GM21576 (cell line): ENCODE results near the gene ATP11A.

Experiments
- ATAC-seq: cut with Tn5 transposase; IDR thresholded peaks from one replicate; pipeline ENCODE4 v1.9.1; 2021; ENCODE audit warnings: mild to moderate bottlenecking, moderate library complexity; ENCODE audit not compliant: unreplicated experiment

ATP11A gene

DNA sequence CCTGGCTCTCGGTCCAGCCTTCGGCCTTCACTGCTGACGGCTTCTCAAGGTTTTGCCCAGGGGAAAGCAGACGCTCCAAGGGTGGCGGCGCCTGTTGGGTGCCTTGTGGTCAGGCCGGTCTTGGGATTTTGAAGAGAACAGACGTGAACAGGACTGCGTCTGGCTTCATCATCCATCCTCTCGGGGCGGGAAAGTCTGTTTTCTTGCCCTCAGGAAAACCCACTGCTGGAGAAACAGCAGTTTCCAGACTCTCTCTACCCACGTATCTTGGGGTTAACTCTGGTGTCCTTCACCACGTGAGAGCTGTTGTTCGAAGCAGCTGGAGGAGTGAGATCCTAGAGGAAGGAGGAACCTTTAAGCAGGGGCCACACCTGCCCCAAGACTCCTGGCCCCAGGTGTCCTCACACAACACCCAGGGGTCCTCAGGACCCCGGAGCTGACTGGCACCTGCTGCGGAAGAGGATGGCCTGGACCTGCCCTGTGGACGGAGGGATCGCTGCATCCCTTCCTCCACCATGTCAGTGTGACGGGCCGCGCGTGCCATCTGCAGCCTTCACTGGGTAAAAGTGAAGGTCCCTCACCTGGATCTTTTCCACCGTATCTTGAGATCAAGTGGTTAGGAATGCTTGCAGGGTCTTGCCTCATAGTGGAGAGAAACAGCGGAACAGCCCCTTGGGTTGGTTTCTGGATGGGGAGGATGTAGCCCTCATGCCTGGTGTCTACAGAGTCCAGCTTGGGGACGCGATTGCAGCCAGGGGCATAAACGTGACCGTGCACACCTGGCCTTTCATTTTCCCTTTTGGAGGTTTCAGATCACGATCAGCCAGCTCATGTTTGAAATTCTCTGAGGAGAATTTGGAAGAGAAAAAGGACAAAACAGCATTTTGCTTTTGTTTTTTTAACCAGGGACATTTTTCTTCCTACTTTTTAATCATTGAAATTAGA lies 209.7 kb downstream of the ATP11A start:
- no peak for ATAC-seq

GRCh38 chr13:112900226-112900600 lies 210.4 kb downstream of the ATP11A start:
- ATAC-seq: no peak

- no peak for ATAC-seq
Measured at GRCh38 chr13:112900691-112901091, 210.9 kb downstream of the ATP11A start.

DNA sequence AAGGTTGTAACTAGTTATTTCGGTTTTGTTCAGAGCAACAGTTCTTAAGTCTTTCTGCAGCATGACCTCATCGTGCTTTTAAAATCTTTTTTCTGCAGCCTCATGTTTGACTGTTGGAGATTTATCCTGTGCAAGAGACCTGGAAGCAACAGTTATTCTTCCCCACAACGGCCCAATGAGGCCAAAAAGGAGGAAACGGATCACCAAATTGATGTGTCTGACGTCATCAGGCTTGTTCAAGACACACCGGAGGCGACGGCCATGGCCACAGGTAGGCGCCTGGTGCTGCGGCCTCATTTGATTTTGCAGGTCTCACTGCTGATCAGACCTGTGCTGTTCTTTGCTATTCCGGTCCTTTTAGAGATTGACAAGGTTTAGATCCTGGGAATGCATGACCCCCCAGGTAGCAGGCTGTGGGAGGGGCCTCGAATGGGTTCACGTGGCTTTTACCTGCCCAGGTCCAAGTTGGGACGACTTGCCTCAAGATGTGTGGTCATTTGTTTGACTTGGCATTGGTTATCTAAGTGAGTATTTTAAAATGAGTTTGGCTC lies 212.3 kb downstream of the ATP11A start:
- ATAC-seq: no peak

DNA sequence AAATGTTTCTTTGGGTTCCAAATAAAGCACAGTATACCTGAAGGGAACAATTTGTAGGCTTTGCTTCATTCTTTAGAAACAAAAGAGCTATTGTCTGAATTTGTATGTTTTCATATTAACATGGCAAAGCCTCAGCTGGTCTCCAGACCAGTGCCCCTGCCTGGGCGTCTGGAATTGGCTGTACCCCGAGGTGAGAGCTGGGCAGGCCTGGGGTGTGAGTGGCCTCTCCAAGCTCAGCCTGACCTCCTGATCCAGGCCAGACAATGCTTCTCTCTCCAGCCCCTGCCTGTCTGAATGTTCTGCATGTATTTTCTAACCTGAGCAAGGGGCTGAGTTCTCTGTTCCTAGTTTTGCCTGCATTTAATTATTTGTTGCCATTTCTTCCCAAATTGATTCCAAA lies 212.8 kb downstream of the ATP11A start:
- ATAC-seq: no peak

DNA sequence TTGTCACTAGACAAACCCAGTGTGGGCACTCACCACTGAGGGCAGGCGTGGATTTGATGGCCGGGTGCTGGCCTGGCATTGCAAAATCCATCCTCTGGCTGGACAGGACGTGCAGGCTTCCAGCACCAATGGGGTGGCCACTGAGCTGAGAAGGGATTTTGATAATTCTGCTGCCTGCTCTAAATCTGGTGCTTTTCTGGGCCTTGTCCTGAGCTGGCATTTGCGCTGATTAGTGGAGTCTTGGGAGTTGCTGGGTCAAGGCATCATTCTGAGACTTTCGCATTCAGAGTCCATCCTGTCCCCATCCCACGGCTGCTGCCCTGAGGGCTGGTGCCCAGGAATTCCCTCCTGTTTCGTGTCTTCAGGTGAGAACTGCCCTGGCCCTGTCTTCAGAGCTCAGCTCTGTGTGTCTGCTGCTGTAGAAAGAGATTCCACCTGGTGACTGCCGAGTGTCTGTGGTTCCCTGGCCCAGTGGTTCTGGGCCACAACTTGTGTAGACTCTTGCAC lies 213.3 kb downstream of the ATP11A start:
- no peak for ATAC-seq

GRCh38 chr13:112903606-112904195 lies 213.9 kb downstream of the ATP11A start:
- no peak for ATAC-seq

DNA sequence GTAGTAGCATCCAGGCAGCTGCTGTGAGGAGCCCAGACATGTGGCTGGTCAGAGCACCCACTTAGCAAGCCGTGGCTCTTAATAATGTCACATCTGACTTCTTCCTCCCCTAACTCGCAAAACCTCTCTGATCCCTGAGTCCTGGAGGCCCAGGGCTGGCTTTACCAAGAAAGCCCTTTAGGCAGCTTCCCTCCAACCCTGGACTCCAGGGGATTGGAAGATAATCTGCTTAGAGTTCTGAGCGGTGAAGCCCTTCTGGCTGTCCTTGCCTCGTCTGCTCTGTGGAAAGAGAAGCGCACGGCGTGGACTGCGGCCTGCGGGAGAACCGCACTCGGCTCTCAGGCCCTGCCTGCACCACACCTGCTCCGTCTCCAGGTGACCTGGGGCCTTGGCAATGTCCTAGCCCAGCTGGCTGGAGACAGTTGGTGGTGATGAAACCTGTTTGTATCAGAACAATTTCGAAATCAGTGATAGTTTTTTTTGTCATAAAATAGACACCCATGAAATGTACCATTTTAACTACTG lies 214.7 kb downstream of the ATP11A start:
- ATAC-seq: no peak

DNA sequence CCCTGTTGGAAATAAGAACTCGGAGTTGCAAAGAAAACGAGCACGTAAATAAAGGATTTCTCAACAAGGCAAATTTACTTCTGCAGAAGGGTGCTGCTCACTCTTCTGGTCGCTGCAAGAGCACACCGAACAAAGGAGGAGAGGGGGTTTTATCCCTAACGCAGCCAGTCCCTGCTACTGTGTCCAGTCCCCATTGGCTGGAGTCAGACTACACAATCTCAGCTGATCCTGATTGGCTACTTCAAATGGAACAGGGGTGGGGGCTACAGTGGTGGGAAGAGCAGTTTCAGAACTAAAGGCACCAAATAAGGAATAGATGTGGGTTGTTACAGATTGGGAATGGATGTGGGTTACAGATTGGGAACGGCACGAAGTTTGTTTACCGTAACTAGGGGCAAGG lies 215.2 kb downstream of the ATP11A start:
- ATAC-seq: no peak

DNA sequence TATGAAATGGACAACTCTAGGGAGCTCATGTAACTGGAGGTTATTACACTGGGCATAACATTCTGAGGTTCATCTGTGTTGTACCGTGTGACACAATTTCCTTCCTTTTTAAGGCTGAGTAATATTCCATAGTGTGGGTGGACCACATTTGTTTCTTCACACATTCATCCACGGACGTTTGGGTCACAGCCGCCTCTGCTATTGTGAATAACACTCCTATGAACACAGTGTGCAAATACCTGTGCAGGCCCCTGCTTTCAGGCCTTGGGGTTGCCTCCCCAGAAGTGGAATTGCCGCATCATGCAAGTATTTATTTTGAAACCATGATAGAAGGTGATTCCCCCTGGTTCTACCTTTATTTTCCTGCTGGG lies 215.8 kb downstream of the ATP11A start:
- ATAC-seq: no peak

DNA sequence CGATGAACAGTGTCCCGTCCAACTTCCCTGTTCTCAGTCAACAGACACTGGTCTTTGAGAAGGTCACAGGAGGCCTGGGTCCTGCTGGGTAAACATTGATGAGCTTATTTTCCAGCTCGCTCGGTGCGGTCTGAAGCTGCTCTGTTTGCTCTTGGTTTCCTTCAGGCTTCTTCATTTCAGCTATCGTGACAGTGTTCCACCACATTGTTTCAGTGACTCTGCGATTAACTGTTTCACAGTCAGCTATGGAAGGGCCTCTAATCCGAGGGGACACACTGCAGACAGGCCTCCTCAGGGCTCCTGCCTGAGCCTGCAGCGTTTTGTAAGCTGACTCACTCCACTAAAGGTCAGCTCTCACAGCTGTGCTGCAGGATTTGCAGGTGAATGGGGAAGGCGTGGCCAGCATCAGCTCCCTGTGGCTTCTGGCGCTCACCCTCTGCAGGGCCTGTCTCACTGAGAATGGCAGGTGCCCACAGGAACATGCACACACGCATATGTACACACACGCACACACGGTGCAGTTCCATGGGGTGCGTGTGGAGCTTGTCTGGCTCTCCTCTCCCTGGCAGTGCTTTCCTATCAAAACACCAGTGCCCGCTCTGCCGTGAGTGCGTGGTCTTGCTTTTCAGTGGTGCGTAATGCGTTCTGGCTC lies 216.3 kb downstream of the ATP11A start:
- no peak for ATAC-seq

GRCh38 chr13:112907286-112907685 lies 217.4 kb downstream of the ATP11A start:
- no peak for ATAC-seq

DNA sequence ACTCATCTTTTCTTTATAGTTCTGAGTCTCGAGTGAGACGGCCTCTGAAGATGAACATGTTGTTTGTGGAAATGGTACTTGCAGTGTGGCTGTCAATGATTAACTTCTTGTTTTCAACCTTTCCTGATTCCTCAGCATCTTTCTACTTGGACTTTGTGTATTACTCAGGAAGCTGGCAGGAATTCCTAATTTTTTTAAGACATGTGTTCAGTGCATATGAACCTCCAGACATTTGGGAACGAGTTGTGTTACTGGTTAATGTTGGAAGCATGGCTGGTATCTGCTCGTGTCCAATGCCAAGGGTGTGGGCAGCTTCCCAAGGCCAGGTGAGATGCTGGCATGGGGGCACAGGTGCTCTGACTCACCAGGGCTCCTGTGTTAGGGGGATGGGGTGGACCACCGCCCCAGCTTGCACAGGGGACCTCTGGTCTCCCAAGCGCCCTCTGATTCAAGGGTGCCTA lies 218.1 kb downstream of the ATP11A start:
- ATAC-seq: no peak

GRCh38 chr13:112908342-112908741 lies 218.5 kb downstream of the ATP11A start:
- no peak for ATAC-seq

DNA sequence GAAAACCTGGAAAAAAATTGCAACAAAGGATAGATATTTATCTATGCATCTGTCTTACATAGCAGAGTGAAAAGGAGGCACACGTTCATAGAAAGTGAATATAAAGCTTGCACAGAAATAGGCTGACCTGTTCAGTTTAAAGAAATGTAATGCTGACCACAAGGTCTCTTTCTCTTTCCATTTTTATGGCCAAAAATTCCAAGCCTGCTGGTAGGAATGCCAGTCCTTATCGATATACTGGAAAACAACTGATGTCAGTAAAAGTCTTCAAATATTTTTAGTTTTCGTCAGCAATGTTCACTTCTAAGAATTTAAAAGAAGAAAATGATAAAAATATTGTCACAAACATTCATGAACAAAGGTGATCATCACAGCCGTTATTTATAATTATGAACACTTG lies 220.2 kb downstream of the ATP11A start:
- ATAC-seq: no peak

- ATAC-seq: no peak
Measured at GRCh38 chr13:112910616-112911280, 220.9 kb downstream of the ATP11A start.

GRCh38 chr13:112911285-112911701 lies 221.5 kb downstream of the ATP11A start:
- ATAC-seq: no peak

GRCh38 chr13:112911883-112912282 lies 222.0 kb downstream of the ATP11A start:
- no peak for ATAC-seq

- ATAC-seq: no peak
Measured at GRCh38 chr13:112912726-112913440, 223.0 kb downstream of the ATP11A start.

GRCh38 chr13:112916296-112916695 lies 226.5 kb downstream of the ATP11A start:
- no peak for ATAC-seq
